Parathyroid adenoma (tissue), 2 donors: ENCODE results near the gene ZNF546.
A peak's percentile ranks its signal among the peaks of the same experiment; 100 is the strongest.

Experiments used
- H2AFZ ChIP-seq: fragments of 300-600 bp; sonication (generic); one replicate; pipeline ENCODE4 v1.7.0; 2017; ENCODE audit warnings: antibody characterized with exemption, mild to moderate bottlenecking
- H3K27ac ChIP-seq: fragments of 300-600 bp; sonication (generic); one replicate; pipeline ENCODE4 v1.7.0; 2017
- H3K27me3 ChIP-seq: fragments of 300-600 bp; sonication (generic); one replicate; pipeline ENCODE4 v1.7.0; 2017; ENCODE audit warnings: low read length; ENCODE audit not compliant: control insufficient read depth, insufficient read depth
- H3K36me3 ChIP-seq: fragments of 300-600 bp; sonication (generic); one replicate; pipeline ENCODE4 v1.7.0; 2017; ENCODE audit warnings: low read length; ENCODE audit not compliant: control insufficient read depth, insufficient read depth
- H3K4me1 ChIP-seq: fragments of 300-600 bp; sonication (generic); one replicate; pipeline ENCODE4 v1.7.0; 2017; ENCODE audit warnings: control low read depth
- H3K4me2 ChIP-seq: fragments of 300-600 bp; sonication (generic); one replicate; pipeline ENCODE4 v1.7.0; 2017; ENCODE audit warnings: low read length
- H3K4me3 ChIP-seq: fragments of 300-600 bp; sonication (generic); one replicate; pipeline ENCODE4 v1.7.0; 2017; ENCODE audit warnings: low read depth, low read length
- H3K79me2 ChIP-seq: fragments of 300-600 bp; sonication (generic); one replicate; pipeline ENCODE4 v1.7.0; 2017; ENCODE audit warnings: control low read depth
- H3K9ac ChIP-seq: fragments of 300-600 bp; sonication (generic); one replicate; pipeline ENCODE4 v1.7.0; 2017; ENCODE audit warnings: mild to moderate bottlenecking
- H3K9me3 ChIP-seq: fragments of 300-600 bp; sonication (generic); one replicate; pipeline ENCODE4 v1.7.0; 2017; ENCODE audit warnings: low read length; ENCODE audit not compliant: control insufficient read depth
- TF ChIP-seq, protein P1 (sequence below): fragments of 300-600 bp; sonication (generic); IDR thresholded peaks from one replicate; pipeline ENCODE4 v1.7.0; 2017; ENCODE audit warnings: antibody characterized with exemption, mild to moderate bottlenecking
- donor health status: primary hyperparathyroidism.

Gene ZNF546

DNA sequence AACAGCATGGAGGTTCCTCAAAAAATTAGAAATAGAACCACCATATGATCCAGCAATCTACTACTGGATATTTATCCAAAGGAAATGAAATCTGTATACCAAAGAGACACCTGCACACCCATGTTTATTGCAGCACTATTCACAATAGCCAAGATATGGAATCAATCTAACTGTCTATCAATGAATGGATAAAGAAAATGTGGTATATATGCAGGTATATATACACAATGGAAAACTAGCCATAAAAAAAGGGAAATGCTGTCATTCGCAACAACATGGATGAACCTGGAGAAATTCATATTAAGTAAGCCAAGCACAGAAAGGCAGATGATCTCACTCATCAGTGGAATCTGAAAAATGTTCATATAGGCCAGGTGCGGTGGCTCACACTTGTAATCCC lies 56.6 kb downstream of the ZNF546 start:
- Histone ChIP-seq H3K36me3 (no peaks in the 10 kb centered on the region), H3K4me3 (no peak overlapping the region), H2AFZ (no peak overlapping the region), H3K9me3 (no peaks in the 10 kb centered on the region), H3K4me2 (no peak overlapping the region), H3K79me2 (no peaks in the 10 kb centered on the region), H3K9ac (no peak overlapping the region), H3K4me1 (no peaks in the 10 kb centered on the region), H3K27ac (no peak overlapping the region), H3K27me3 (no peaks in the 10 kb centered on the region)
- TF ChIP-seq, protein P1, sequence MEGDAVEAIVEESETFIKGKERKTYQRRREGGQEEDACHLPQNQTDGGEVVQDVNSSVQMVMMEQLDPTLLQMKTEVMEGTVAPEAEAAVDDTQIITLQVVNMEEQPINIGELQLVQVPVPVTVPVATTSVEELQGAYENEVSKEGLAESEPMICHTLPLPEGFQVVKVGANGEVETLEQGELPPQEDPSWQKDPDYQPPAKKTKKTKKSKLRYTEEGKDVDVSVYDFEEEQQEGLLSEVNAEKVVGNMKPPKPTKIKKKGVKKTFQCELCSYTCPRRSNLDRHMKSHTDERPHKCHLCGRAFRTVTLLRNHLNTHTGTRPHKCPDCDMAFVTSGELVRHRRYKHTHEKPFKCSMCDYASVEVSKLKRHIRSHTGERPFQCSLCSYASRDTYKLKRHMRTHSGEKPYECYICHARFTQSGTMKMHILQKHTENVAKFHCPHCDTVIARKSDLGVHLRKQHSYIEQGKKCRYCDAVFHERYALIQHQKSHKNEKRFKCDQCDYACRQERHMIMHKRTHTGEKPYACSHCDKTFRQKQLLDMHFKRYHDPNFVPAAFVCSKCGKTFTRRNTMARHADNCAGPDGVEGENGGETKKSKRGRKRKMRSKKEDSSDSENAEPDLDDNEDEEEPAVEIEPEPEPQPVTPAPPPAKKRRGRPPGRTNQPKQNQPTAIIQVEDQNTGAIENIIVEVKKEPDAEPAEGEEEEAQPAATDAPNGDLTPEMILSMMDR = no peak

DNA sequence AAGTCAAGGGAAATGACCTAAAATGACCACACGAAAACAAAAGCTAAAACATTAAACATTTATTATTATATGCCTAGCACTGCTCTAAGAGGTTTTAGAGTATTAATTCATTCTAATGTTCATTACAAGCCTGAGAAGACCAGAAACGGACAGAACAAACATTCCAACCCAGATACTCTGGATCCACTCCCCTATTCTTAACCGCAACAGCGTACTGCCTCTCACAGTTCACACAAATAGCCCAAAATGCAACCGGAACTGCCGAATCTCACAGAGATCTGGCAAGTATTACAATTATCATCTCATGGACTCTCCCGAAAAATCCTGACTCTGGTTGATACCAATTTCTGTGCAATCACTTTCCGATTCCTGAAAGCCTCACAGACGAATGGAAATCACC lies 57.8 kb downstream of the ZNF546 start:
- no peaks in the 10 kb centered on the region for H3K79me2 ChIP-seq
- no peak overlapping the region for H2AFZ ChIP-seq
- H3K4me3 ChIP-seq = no peak overlapping the region
- no peaks in the 10 kb centered on the region for H3K36me3 ChIP-seq
- TF ChIP-seq, protein P1 = no peak
- H3K27ac ChIP-seq = no peak overlapping the region
- H3K4me1 ChIP-seq = no peaks in the 10 kb centered on the region
- no peak overlapping the region for H3K9ac ChIP-seq
- H3K9me3 ChIP-seq = no peaks in the 10 kb centered on the region
- no peaks in the 10 kb centered on the region for H3K27me3 ChIP-seq
- peak overlapping the region; percentile 83 for H3K4me2 ChIP-seq

DNA sequence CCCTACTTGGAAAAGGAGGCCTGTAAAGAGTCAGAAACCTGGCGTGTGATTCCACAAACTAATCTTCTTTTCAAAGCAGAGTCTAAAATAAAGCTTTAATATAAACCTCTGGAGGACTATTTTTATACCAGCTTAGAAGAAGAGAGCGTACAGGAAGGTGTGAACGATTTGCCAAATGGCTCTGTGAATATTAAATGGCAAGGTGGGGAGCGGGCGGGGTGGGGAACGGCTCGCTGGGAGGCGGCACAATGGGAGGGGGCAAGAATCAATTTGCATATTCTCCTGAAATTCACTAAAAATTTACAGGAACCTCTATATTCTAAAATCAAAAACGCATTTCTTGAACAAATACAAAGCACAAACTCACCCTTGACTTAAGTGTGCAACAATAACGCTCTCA lies 58.2 kb downstream of the ZNF546 start:
- no peak overlapping the region for H2AFZ ChIP-seq
- no peaks in the 10 kb centered on the region for H3K79me2 ChIP-seq
- H3K9me3 ChIP-seq = no peaks in the 10 kb centered on the region
- H3K36me3 ChIP-seq = no peaks in the 10 kb centered on the region
- H3K27ac ChIP-seq = no peak overlapping the region
- H3K4me2 ChIP-seq = peak overlapping the region; percentile 83
- H3K27me3 ChIP-seq = no peaks in the 10 kb centered on the region
- TF ChIP-seq, protein P1 = no peak
- no peaks in the 10 kb centered on the region for H3K4me1 ChIP-seq
- H3K4me3 ChIP-seq = peak overlapping the region; percentile 89
- H3K9ac ChIP-seq = no peak overlapping the region

DNA sequence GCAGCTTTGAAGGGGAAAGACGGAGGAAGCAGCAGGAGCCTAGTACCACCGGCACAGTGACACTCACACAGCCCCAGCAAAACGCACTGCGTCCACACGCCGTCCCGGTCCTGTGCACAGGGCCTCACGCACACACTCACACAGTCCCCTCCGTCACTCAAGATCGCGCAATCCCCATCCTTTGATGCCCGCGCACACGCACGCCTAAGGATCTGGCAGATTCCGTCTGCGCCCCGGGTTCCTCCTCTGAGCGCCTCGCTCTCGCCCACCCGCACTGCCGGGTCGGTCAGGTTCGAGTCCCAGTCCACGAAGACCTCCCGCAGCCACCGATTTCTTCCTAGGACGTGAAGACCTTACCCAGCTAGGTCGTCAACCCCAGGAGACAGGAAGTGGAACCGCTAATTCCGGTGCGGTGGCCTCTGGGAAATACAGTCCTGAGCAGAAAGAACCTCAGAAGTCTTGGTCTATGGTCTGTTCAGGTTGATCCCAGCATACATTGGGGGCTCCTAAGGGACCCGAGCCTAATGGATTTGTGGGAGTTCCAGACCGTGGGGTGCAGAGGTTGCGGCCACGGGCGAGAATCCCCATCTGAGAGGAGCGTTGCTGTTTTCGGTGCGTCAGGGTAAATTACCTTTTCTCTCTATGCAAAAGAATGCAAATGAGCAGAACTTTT lies 59.1 kb downstream of the ZNF546 start, which contains the start of gene ZNF780B:
ZNF780B (minus strand) TSS at position 400 of the 673 bp plus-strand sequence. CDS start 5,899 bp downstream, outside the sequence.
- peak within 1 kb of the TSS; percentile 83 for H3K4me2 ChIP-seq
- H3K9me3 ChIP-seq = no peaks in the 10 kb centered on the region
- no peaks in the 10 kb centered on the region for H3K4me1 ChIP-seq
- H3K27me3 ChIP-seq = no peaks in the 10 kb centered on the region
- H3K9ac ChIP-seq = peak within 1 kb of the TSS; percentile 10
- peak within 1 kb of the TSS; percentile 89 for H3K4me3 ChIP-seq
- H3K79me2 ChIP-seq = no peaks in the 10 kb centered on the region
- no peaks in the 10 kb centered on the region for H3K36me3 ChIP-seq
- peak within 1 kb of the TSS; percentile 48 for H3K27ac ChIP-seq
- H2AFZ ChIP-seq = peak within 1 kb of the TSS; percentile 80
- TF ChIP-seq, protein P1 = no peak

DNA sequence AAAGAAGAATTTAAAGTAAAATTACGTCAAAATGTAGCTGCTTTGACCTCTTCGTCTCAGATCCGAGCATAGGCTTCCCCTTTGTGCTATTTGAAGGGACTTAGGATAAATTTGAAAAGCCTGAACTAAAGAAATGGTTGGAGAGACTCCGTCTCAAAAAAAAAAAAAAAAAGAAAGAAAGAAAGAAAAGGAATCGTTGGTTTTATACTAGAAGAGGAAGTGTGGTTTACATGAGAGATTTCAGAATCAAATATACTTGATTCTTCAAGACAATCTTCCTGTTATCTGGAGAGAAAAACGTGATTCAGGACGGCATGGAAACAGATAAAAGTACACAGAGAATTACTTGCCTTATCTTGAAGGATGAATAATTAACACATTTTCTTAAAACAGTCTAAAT lies 59.6 kb downstream of the ZNF546 start:
- H3K27ac ChIP-seq = no peak overlapping the region
- no peaks in the 10 kb centered on the region for H3K36me3 ChIP-seq
- no peaks in the 10 kb centered on the region for H3K27me3 ChIP-seq
- peak overlapping the region; percentile 89 for H3K4me3 ChIP-seq
- no peak overlapping the region for H3K9ac ChIP-seq
- H3K4me1 ChIP-seq = no peaks in the 10 kb centered on the region
- no peaks in the 10 kb centered on the region for H3K79me2 ChIP-seq
- H3K4me2 ChIP-seq = peak overlapping the region; percentile 83
- peak overlapping the region; percentile 80 for H2AFZ ChIP-seq
- TF ChIP-seq, protein P1 = no peak
- no peaks in the 10 kb centered on the region for H3K9me3 ChIP-seq
